ENCODE measurements around the gene EIF4E1B.

EIF4E1B gene

DNA sequence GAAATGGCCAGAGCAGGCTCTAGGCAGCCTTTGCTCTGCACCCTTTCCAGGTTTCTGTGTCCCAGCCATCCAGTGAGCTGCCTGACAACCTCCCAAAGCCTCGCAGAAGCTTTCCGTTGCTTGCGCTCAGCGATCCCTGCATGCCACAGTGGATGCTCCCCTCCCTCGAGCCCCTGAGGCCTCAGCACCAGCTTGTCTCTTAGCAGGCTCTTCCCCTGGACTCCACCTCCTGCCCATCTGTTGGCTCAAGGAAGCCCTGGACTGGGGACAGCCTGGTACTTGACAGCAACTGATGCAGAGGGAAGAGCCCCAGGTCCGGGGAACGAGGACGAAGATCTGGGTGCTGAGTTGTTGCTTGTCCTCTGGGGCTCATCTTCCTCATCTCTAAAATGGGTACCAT lies 40.0 kb downstream of the EIF4E1B start:
- Histone ChIP-seq H3K4me1 (ENCODE audit: control insufficient read depth, low read length) (no peaks in the 10 kb centered on the region), H3K79me2 (ENCODE audit: control insufficient read depth, low read length) (no peaks in the 10 kb centered on the region)
- TF ChIP-seq CTCF (IDR thresholded peaks at IDR 0.05; ENCODE audit: low read depth, low read length, poor library complexity, severe bottlenecking) (no peak), EZH2phosphoT487 (IDR thresholded peaks at IDR 0.05; ENCODE audit: borderline replicate concordance, low read length) (no peak)

GRCh38 chr5:176671399-176671798 lies 40.9 kb downstream of the EIF4E1B start:
- H3K4me3 ChIP-seq (ENCODE audit: low read length): no peak overlapping the region
- H3K36me3 ChIP-seq (ENCODE audit: control insufficient read depth, low read length): no peaks in the 10 kb centered on the region
- H3F3A ChIP-seq (ENCODE audit: control insufficient read depth, insufficient read depth): no peaks in the 10 kb centered on the region
- TF ChIP-seq CTCF (IDR thresholded peaks at IDR 0.05; ENCODE audit: low read depth, low read length, poor library complexity, severe bottlenecking) (no peak), EZH2phosphoT487 (IDR thresholded peaks at IDR 0.05; ENCODE audit: borderline replicate concordance, low read length) (no peak)
- H3K79me2 ChIP-seq (ENCODE audit: control insufficient read depth, low read length): no peaks in the 10 kb centered on the region
- H3K27me3 ChIP-seq (ENCODE audit: control insufficient read depth, low read length): peaks cover 10% of the 10 kb centered on the region
- no peak overlapping the region for H3K27ac ChIP-seq (ENCODE audit: low read depth, low read length)
- no peak overlapping the region for H3K4me2 ChIP-seq (ENCODE audit: low read length)
- H4K20me1 ChIP-seq (ENCODE audit: control insufficient read depth, insufficient read depth, low read depth, low read length): no peaks in the 10 kb centered on the region
- no peaks in the 10 kb centered on the region for H3K4me1 ChIP-seq (ENCODE audit: control insufficient read depth, low read length)
- no peaks in the 10 kb centered on the region for H3K9me3 ChIP-seq (ENCODE audit: control insufficient read depth, insufficient read depth, low read length)
- H3K9me2 ChIP-seq (replicated peaks; ENCODE audit: control insufficient read depth, low read length): no peaks in the 10 kb centered on the region

More for the DNA sequence above, 40.0 kb downstream of the EIF4E1B start:
- no peak overlapping the region for H3K27ac ChIP-seq (ENCODE audit: low read depth, low read length)
- H3F3A ChIP-seq (ENCODE audit: control insufficient read depth, insufficient read depth): no peaks in the 10 kb centered on the region
- no peaks in the 10 kb centered on the region for H4K20me1 ChIP-seq (ENCODE audit: control insufficient read depth, insufficient read depth, low read depth, low read length)
- no peaks in the 10 kb centered on the region for H3K36me3 ChIP-seq (ENCODE audit: control insufficient read depth, low read length)
- no peaks in the 10 kb centered on the region for H3K9me3 ChIP-seq (ENCODE audit: control insufficient read depth, insufficient read depth, low read length)
- H3K4me3 ChIP-seq (ENCODE audit: low read length): no peak overlapping the region
- H3K4me2 ChIP-seq (ENCODE audit: low read length): no peak overlapping the region
- H3K27me3 ChIP-seq (ENCODE audit: control insufficient read depth, low read length): peaks cover 10% of the 10 kb centered on the region
- no peaks in the 10 kb centered on the region for H3K9me2 ChIP-seq (replicated peaks; ENCODE audit: control insufficient read depth, low read length)

DNA sequence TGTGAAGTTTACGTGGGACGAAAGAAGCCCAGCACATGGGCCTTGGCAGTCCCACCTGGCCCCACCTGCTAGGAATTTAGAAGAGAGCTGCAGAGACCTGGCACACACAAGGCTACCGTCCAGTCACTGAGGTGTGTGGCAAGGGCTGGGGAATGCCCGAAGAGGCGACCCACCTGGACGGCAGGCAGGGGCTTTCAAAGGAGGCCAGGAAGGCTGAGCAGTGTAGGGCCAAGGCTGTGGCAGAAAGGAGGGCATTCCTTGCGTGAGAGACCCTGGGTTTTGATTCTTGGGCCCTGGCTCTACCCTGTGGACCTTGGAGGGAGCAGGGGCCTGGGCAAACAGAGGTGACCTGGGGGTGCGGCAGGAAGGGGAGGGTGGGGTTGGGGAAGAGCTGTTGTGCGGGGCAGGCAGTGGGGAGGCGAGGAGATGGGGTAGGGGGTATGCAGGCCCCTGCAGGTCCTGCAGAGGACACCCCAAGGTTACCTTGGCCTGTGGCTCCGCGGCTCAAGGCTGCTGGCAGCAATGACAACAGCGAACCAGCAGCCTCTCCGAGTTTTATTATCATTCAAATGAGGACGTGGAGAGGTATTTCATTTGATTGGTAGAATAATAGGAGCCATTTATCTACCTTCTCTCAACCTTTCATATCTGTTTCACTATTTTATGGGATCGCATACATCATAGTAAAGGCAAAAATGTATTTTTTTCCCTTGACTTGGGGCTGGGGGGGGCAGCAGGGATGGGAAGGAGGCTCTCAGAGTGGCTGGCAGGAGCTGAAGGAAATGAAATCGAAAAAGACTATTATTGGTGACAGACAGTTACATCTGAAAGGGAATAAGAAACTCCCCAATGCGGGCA lies 41.6 kb downstream of the EIF4E1B start:
- no peak overlapping the region for H3K4me3 ChIP-seq (ENCODE audit: low read length)
- H3K4me1 ChIP-seq (ENCODE audit: control insufficient read depth, low read length): no peaks in the 10 kb centered on the region
- H3F3A ChIP-seq (ENCODE audit: control insufficient read depth, insufficient read depth): no peaks in the 10 kb centered on the region
- H3K9me3 ChIP-seq (ENCODE audit: control insufficient read depth, insufficient read depth, low read length): no peaks in the 10 kb centered on the region
- H3K9me2 ChIP-seq (replicated peaks; ENCODE audit: control insufficient read depth, low read length): no peaks in the 10 kb centered on the region
- H3K27ac ChIP-seq (ENCODE audit: low read depth, low read length): no peak overlapping the region
- no peaks in the 10 kb centered on the region for H3K36me3 ChIP-seq (ENCODE audit: control insufficient read depth, low read length)
- no peak overlapping the region for H3K4me2 ChIP-seq (ENCODE audit: low read length)
- no peaks in the 10 kb centered on the region; the same call in 1 of the 2 replicates for H4K20me1 ChIP-seq (ENCODE audit: control insufficient read depth, insufficient read depth, low read depth, low read length)
- no peak for TF ChIP-seq CTCF (IDR thresholded peaks at IDR 0.05; ENCODE audit: low read depth, low read length, poor library complexity, severe bottlenecking)
- no peak for TF ChIP-seq EZH2phosphoT487 (IDR thresholded peaks at IDR 0.05; ENCODE audit: borderline replicate concordance, low read length)
- no peaks in the 10 kb centered on the region for H3K79me2 ChIP-seq (ENCODE audit: control insufficient read depth, low read length)
- peaks cover 10% of the 10 kb centered on the region for H3K27me3 ChIP-seq (ENCODE audit: control insufficient read depth, low read length)

Measured in DOHH2 (cell line).